OCI-LY3 (cell line): Measurements from ENCODE around the gene CARNS1.

Experiments
- CTCF ChIP-seq: fragments of 200-600, 300-600 bp; sonication (generic); IDR thresholded peaks from 2 replicates; pipeline ENCODE4 v1.5.1; 2014; ENCODE audit warnings: antibody characterized with exemption, low read length, low read depth
- EZH2phosphoT487 ChIP-seq: fragments of 200-600 bp; shearing (Covaris generic); IDR thresholded peaks from 2 replicates; pipeline ENCODE4 v1.6.1; 2018; ENCODE audit warnings: antibody characterized with exemption, mixed run types, low read depth

- TF ChIP-seq CTCF (peak; percentile 22), EZH2phosphoT487 (no peak)
Observed at GRCh38 chr11:67438158-67438902, 22.9 kb downstream of the CARNS1 start.
